Suprapubic skin (tissue), 4 donors: Measurements from ENCODE around the gene GNB1L. TPM values are rescaled to one million over a fixed set of nuclear protein-coding genes. Genes with fewer than 3 reads are reported as not detected.
"Not testable (repeated sequence)": the region's sequence is repeated elsewhere in the genome, so short reads cannot be mapped to it uniquely, and the experiment has no call there.

Source experiments
- DNase-seq, 2 donors: peaks; one replicate each; pipeline ENCODE4 v3.0.0-alpha.2; 2019; ENCODE audit warnings: low spot score in 2 of 2
- H3K27ac ChIP-seq: fragments of 200-600 bp; sonication (generic); one replicate; pipeline ENCODE4 v1.5.1; 2019
- H3K27me3 ChIP-seq: fragments of 200-600 bp; sonication (generic); one replicate; pipeline ENCODE4 v1.5.1; 2019
- H3K36me3 ChIP-seq: fragments of 200-600 bp; sonication (generic); one replicate; pipeline ENCODE4 v1.5.1; 2019
- H3K4me1 ChIP-seq: fragments of 200-600 bp; sonication (generic); one replicate; pipeline ENCODE4 v1.5.1; 2019
- H3K4me3 ChIP-seq: fragments of 200-600 bp; sonication (generic); one replicate; pipeline ENCODE4 v1.5.1; 2019; ENCODE audit warnings: mild to moderate bottlenecking
- H3K9me3 ChIP-seq: fragments of 200-600 bp; sonication (generic); one replicate; pipeline ENCODE4 v1.5.1; 2019
- EP300 ChIP-seq: sonication (generic); formaldehyde crosslinking; IDR thresholded peaks from one replicate; pipeline ENCODE4 v1.6.1; 2017; ENCODE audit warnings: antibody characterized with exemption
- POLR2A ChIP-seq, 2 donors: fragments of 450-650 bp; IDR thresholded peaks; one replicate each; pipeline ENCODE4 v1.6.1; 2017; ENCODE audit warnings: antibody characterized with exemption in 2 of 2, mild to moderate bottlenecking in 2 of 2, moderate library complexity in 2 of 2
- POLR2AphosphoS5 ChIP-seq, 3 donors: sonication (generic); formaldehyde crosslinking; IDR thresholded peaks; one replicate each; pipeline ENCODE4 v1.6.1; 2017; ENCODE audit warnings: antibody characterized with exemption in 3 of 3
- WGBS: methylation state at CpG from one replicate; pipeline ENCODE4 v1.1.5; 2018; 5-methylcytosine and 5-hydroxymethylcytosine counted together
- total RNA-seq, 4 donors: library from RNA; depleted of rRNA; stranded (reverse); fragments of >200 nt; gene quantifications; one replicate each; pipeline ENCODE4 v1.1.0, GENCODE V29; 2016
- TF ChIP-seq, protein P1 (sequence below), 2 donors: fragments of 200-600 bp in 1 of 2; fragments of 450-650 bp in 1 of 2; sonication (generic) in 1 of 2; IDR thresholded peaks; one replicate each; pipeline ENCODE4 v1.5.1; 2016 to 2019; ENCODE audit warnings: antibody characterized with exemption in 2 of 2, mild to moderate bottlenecking in 1 of 2, moderate library complexity in 1 of 2

Gene GNB1L
- total RNA-seq, 4 donors from 2014 or later = 6.3 to 14.6 (median 10.9) TPM

DNA sequence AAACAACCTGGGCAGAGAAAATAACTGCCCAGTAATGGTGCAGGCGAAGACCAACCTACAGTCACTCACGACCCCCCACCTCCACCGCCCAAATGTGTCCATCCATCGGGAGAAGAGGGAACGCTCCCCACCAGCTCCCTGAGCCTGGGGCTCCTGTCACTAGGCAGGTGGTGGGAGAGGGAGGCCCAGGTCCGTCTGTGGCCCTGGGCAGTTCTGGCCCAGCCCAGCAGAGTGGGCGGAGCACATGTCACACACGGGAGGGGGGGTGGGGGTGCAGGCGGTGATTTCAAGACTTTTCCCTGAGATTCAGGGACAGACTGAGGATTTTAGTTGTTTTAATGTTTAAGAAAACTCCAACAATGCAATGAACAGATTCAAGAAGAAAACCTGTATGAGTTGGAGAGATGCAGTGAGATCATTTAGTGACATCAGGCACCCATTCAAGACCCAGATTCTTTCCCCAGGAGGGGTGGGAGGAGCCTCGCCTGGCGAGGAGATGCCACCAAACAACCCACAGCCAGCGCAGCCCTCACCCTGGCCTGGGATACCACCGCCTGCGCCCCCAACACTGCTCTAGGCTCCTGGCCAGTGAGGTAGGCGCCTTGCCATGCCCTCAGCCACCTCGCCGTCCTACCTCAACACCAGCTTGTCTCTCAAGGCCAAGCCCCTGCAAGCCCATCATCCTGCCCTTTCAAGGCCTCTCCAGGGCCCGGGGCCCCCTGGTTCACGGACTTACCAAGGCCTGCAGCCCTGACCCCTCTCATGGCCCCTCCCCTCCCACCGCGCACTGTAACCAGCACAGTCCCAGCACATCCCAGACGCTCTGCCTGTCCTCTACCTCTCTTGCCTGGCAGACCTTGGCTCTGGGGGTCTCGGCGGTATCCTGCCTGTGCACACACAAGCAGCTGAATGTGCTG lies 57.3 kb downstream of the GNB1L start:
- Histone ChIP-seq H3K27me3 (no peaks in the 10 kb centered on the region), H3K9me3 (no peaks in the 10 kb centered on the region), H3K27ac (no peak overlapping the region), H3K36me3 (no peaks in the 10 kb centered on the region), H3K4me1 (peaks cover 44% of the 10 kb centered on the region), H3K4me3 (no peak overlapping the region)
- TF ChIP-seq POLR2AphosphoS5 (IDR thresholded peaks at IDR 0.05) (no peak), EP300 (no peak), POLR2A (IDR thresholded peaks at IDR 0.05) (no peak)
- TF ChIP-seq, protein P1, sequence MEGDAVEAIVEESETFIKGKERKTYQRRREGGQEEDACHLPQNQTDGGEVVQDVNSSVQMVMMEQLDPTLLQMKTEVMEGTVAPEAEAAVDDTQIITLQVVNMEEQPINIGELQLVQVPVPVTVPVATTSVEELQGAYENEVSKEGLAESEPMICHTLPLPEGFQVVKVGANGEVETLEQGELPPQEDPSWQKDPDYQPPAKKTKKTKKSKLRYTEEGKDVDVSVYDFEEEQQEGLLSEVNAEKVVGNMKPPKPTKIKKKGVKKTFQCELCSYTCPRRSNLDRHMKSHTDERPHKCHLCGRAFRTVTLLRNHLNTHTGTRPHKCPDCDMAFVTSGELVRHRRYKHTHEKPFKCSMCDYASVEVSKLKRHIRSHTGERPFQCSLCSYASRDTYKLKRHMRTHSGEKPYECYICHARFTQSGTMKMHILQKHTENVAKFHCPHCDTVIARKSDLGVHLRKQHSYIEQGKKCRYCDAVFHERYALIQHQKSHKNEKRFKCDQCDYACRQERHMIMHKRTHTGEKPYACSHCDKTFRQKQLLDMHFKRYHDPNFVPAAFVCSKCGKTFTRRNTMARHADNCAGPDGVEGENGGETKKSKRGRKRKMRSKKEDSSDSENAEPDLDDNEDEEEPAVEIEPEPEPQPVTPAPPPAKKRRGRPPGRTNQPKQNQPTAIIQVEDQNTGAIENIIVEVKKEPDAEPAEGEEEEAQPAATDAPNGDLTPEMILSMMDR (IDR thresholded peaks at IDR 0.05) = no peak
- peak in 1 of 2 donors; percentile 61 for DNase-seq
- 77% methylated on average over 17 of the region's 24 CpGs for WGBS

GRCh38 chr22:19796160-19796559 lies 58.5 kb downstream of the GNB1L start:
- Histone ChIP-seq H3K27ac (peak overlapping the region; percentile 59), H3K9me3 (no peaks in the 10 kb centered on the region), H3K36me3 (no peaks in the 10 kb centered on the region), H3K27me3 (no peaks in the 10 kb centered on the region), H3K4me3 (no peak overlapping the region), H3K4me1 (peaks cover 35% of the 10 kb centered on the region)
- no peak for DNase-seq
- WGBS = 70% methylated on average over 7 of the region's 7 CpGs
- TF ChIP-seq POLR2A (IDR thresholded peaks at IDR 0.05) = no peak
- TF ChIP-seq POLR2AphosphoS5 (IDR thresholded peaks at IDR 0.05) = no peak
- TF ChIP-seq, protein P1 (IDR thresholded peaks at IDR 0.05) = no peak
- no peak for TF ChIP-seq EP300

DNA sequence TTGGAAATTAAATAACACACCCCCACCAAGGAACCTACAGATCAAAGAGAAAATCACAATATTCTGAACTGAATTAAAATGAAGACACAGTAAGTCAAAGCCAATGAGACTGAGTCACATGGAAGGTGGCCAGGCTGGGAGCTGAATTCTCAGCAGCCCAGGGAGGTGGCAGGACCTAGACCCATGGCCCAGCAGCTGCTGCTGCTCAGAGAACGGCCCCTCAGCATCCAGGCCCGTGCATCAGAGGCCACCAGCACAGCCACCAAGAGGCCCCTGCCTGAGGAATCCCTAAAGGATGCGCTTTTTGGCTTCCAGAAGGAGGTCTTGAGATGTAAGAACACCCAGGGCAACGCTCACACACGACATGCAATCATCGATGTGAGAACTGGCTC lies 59.1 kb downstream of the GNB1L start:
- no peak for TF ChIP-seq POLR2A (IDR thresholded peaks at IDR 0.05)
- TF ChIP-seq EP300 = no peak
- no peak for TF ChIP-seq POLR2AphosphoS5 (IDR thresholded peaks at IDR 0.05)
- TF ChIP-seq, protein P1 (IDR thresholded peaks at IDR 0.05) = no peak
- H3K27ac ChIP-seq = peak overlapping the region; percentile 59
- peaks cover 30% of the 10 kb centered on the region for H3K4me1 ChIP-seq
- H3K4me3 ChIP-seq = no peak overlapping the region
- H3K9me3 ChIP-seq = no peaks in the 10 kb centered on the region
- WGBS = 57% methylated on average over 6 of the region's 6 CpGs
- H3K27me3 ChIP-seq = no peaks in the 10 kb centered on the region
- no peaks in the 10 kb centered on the region for H3K36me3 ChIP-seq
- DNase-seq = no peak

DNA sequence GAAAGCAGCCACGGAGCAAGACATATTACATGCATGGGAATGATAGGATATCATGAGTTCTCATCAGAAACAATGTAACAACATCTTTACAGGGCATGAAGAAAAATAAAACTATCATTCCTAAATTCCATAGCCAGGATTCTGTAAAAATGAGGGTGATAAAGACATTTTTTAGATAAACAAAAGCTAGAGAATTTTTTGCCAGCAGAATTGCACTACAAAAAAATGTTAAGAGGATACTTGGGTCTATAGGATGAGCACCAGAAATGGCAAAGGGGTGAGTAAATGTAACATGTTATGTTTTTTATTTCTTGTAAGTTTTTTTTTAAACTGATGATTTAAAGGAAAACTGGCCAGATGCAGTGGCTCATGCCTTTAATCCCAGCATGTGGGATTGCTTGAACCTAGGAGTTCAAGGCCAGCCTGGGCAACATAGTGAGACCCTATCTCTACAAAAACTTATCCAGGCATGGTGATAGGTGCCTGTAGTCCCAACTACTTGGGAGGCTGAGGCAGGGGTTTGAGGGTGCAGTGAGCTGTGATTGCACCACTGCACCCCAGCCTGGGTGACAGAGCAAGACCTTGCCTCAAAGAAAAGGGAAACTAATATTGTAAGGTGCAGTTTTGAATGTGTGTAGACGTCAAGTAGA lies 60.9 kb downstream of the GNB1L start:
- no peak for DNase-seq
- Histone ChIP-seq H3K9me3 (no peaks in the 10 kb centered on the region), H3K36me3 (peaks cover 3% of the 10 kb centered on the region), H3K27me3 (no peaks in the 10 kb centered on the region), H3K4me3 (no peak overlapping the region), H3K4me1 (peaks cover 12% of the 10 kb centered on the region), H3K27ac (no peak overlapping the region)
- 62% methylated on average over 2 of the region's 2 CpGs for WGBS
- TF ChIP-seq, protein P1 (IDR thresholded peaks at IDR 0.05) = no peak
- TF ChIP-seq POLR2AphosphoS5 (IDR thresholded peaks at IDR 0.05) = no peak
- TF ChIP-seq POLR2A (IDR thresholded peaks at IDR 0.05) = no peak
- no peak for TF ChIP-seq EP300

DNA sequence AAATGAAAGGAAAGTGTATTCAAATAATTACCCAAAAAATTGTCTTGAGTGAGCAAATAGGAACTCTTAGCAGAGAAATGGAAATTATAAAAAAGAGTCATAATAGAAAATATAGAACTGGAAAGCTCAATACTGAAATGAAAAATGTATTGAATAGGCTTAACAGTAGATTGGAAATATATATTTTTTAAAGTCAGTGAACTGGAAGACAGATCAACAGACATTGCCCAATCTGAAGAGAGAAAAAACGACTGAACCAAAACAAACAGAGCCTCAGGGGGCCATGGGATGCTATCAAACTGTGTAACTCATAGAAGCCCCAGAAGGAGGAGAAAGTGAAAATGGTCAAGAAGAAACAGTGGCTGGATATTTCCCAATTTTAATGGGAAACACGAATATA lies 61.5 kb downstream of the GNB1L start:
- Histone ChIP-seq H3K27me3 (no peaks in the 10 kb centered on the region), H3K36me3 (peaks cover 9% of the 10 kb centered on the region), H3K4me3 (no peak overlapping the region), H3K4me1 (peaks cover 9% of the 10 kb centered on the region), H3K9me3 (no peaks in the 10 kb centered on the region), H3K27ac (no peak overlapping the region)
- no peak for TF ChIP-seq EP300
- WGBS = 75% methylated on average over 2 of the region's 2 CpGs
- no peak for DNase-seq

DNA sequence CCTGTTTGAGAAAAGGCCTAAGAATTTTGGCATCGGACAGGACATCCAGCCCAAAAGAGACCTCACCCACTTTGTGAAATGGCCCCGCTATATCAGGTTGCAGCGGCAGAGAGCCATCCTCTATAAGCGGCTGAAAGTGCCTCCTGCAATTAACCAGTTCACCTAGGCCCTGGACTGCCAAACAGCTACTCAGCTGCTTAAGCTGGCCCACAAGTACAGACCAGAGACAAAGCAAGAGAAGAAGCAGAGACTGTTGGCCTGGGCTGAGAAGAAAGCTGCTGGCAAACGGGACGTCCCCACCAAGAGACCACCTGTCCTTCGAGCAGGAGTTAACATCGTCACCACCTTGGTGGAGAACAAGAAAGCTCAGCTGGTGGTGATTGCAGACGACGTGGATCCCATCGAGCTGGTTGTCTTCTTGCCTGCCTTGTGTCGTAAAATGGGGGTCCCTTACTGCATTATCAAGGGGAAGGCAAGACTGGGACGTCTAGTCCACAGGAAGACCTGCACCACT lies 62.2 kb downstream of the GNB1L start:
- not testable (repeated sequence) for H3K27me3 ChIP-seq, H3K4me1 ChIP-seq, H3K9me3 ChIP-seq, H3K4me3 ChIP-seq, H3K27ac ChIP-seq, DNase-seq
- H3K36me3 ChIP-seq = peaks cover 13% of the 10 kb centered on the region
- WGBS = 96% methylated on average over 13 of the region's 13 CpGs
